Endothelial cell of umbilical vein (primary cell): ENCODE results near the gene TTYH3.

Source experiments
- CTCF ChIP-seq, 2 donors: IDR thresholded peaks; 1 replicate in 1 of 2; 2 replicates in 1 of 2; pipeline ENCODE4 v1.5.1; 2011; ENCODE audit warnings: low read length in 2 of 2, mild to moderate bottlenecking in 2 of 2, moderate library complexity in 2 of 2, control low read depth in 1 of 2, inconsistent platforms in 1 of 2, low read depth in 1 of 2; ENCODE audit not compliant: insufficient read depth in 1 of 2; ENCODE audit errors: extremely low read depth in 1 of 2
- EZH2 ChIP-seq: IDR thresholded peaks from 2 replicates; pipeline ENCODE4 v1.6.1; 2012; ENCODE audit warnings: borderline replicate concordance, low read depth, mild to moderate bottlenecking, moderate library complexity, low read length, inconsistent platforms; ENCODE audit not compliant: severe bottlenecking
- JUN ChIP-seq: IDR thresholded peaks from 2 replicates; pipeline ENCODE4 v1.6.1; 2011; ENCODE audit warnings: borderline replicate concordance, low read depth; ENCODE audit not compliant: insufficient read length, insufficient read depth
- MAX ChIP-seq: IDR thresholded peaks from 2 replicates; pipeline ENCODE4 v1.6.1; 2011; ENCODE audit not compliant: insufficient read depth, insufficient read length
- POLR2A ChIP-seq: IDR thresholded peaks from 2 replicates; pipeline ENCODE4 v1.6.1; 2012; ENCODE audit warnings: low read depth, mild to moderate bottlenecking, control low read depth, low read length
- POLR2AphosphoS5 ChIP-seq: IDR thresholded peaks from 2 replicates; pipeline ENCODE4 v1.6.1; 2012; ENCODE audit warnings: low read depth, mild to moderate bottlenecking, control low read depth, low read length, moderate library complexity; ENCODE audit not compliant: insufficient read depth

- no peak for TF ChIP-seq CTCF (IDR thresholded peaks at IDR 0.05; ENCODE audit: extremely low read depth in 1 of 2, insufficient read depth in 1 of 2, low read depth in 1 of 2, low read length in 2 of 2)
- TF ChIP-seq POLR2A, result no peak
- TF ChIP-seq EZH2, result no peak
- no peak for TF ChIP-seq POLR2AphosphoS5
- TF ChIP-seq JUN, result no peak
- TF ChIP-seq MAX, result no peak
Observed at GRCh38 chr7:2628891-2629290, 2.9 kb upstream of the TTYH3 start.
